Measurements from ENCODE around the gene TCF7L1.
"Not testable (repeated sequence)": the region's sequence is repeated elsewhere in the genome, so short reads cannot be mapped to it uniquely, and the experiment has no call there.

The TCF7L1 gene

GRCh38 chr2:85187069-85187468 lies 53.9 kb downstream of the TCF7L1 start:
- no peak for DNase-seq

- no peak for DNase-seq
Measured at GRCh38 chr2:85188852-85189251, 55.7 kb downstream of the TCF7L1 start.

- DNase-seq: no peak
Measured at GRCh38 chr2:85189606-85190270, 56.5 kb downstream of the TCF7L1 start.

GRCh38 chr2:85191157-85191556 lies 58.0 kb downstream of the TCF7L1 start:
- DNase-seq: no peak

- DNase-seq: no peak
Measured at GRCh38 chr2:85194780-85195480, 61.7 kb downstream of the TCF7L1 start.

GRCh38 chr2:85195956-85196355 lies 62.8 kb downstream of the TCF7L1 start:
- DNase-seq: no peak

- DNase-seq: no peak
Measured at GRCh38 chr2:85199698-85200097, 66.5 kb downstream of the TCF7L1 start.

GRCh38 chr2:85209887-85210286 lies 76.7 kb downstream of the TCF7L1 start:
- no peak for DNase-seq

- DNase-seq: no peak
Measured at GRCh38 chr2:85210511-85210910, 77.3 kb downstream of the TCF7L1 start.

- not testable (repeated sequence) for DNase-seq
Measured at GRCh38 chr2:85211606-85212005, 78.4 kb downstream of the TCF7L1 start.

- DNase-seq: no peak
Measured at GRCh38 chr2:85212841-85213240, 79.6 kb downstream of the TCF7L1 start.

GRCh38 chr2:85213404-85213803 lies 80.2 kb downstream of the TCF7L1 start:
- DNase-seq: no peak

GRCh38 chr2:85213901-85214512 lies 80.8 kb downstream of the TCF7L1 start:
- peak; percentile 55 for DNase-seq

- DNase-seq: no peak
Measured at GRCh38 chr2:85215081-85215447, 81.9 kb downstream of the TCF7L1 start.

GRCh38 chr2:85215448-85216401 lies 82.5 kb downstream of the TCF7L1 start:
- no peak for DNase-seq

- no peak for DNase-seq
Measured at GRCh38 chr2:85216927-85217326, 83.7 kb downstream of the TCF7L1 start.

- no peak for DNase-seq
Measured at GRCh38 chr2:85221067-85221691, 88.0 kb downstream of the TCF7L1 start.

- DNase-seq: peak; percentile 1
Measured at GRCh38 chr2:85222792-85223191, 89.6 kb downstream of the TCF7L1 start.

GRCh38 chr2:85226783-85227182 lies 93.6 kb downstream of the TCF7L1 start:
- no peak for DNase-seq

- no peak for DNase-seq
Measured at GRCh38 chr2:85230679-85231467, 97.7 kb downstream of the TCF7L1 start.

- no peak for DNase-seq
Measured at GRCh38 chr2:85231468-85231805, 98.2 kb downstream of the TCF7L1 start.

GRCh38 chr2:85231952-85232351 lies 98.8 kb downstream of the TCF7L1 start:
- DNase-seq: no peak
